SH-SY5Y (cell line): ENCODE results near the gene PPP1R15B.

Source experiments
- GATA2 ChIP-seq: IDR thresholded peaks from 2 replicates; pipeline ENCODE4 v1.6.1; 2011; ENCODE audit warnings: mild to moderate bottlenecking, low read depth, low read length
- GATA3 ChIP-seq: IDR thresholded peaks from 2 replicates; pipeline ENCODE4 v1.6.1; 2011; ENCODE audit warnings: low read depth, mild to moderate bottlenecking, low read length, moderate library complexity

- TF ChIP-seq GATA2 (no peak), GATA3 (no peak)
These were observed 3.5 kb downstream of the PPP1R15B start for GRCh38 chr1:204408074-204408507.
